ENCODE results near the gene C2orf72. TPM values are rescaled to one million over a fixed set of nuclear protein-coding genes. Genes with fewer than 3 reads are reported as not detected.

Gene C2orf72
- total and polyA plus RNA-seq, 2 of the 13 experiments (the other 11 are each of a cell fraction or from before 2014, with no cell fraction given): 147 to 203 TPM

DNA sequence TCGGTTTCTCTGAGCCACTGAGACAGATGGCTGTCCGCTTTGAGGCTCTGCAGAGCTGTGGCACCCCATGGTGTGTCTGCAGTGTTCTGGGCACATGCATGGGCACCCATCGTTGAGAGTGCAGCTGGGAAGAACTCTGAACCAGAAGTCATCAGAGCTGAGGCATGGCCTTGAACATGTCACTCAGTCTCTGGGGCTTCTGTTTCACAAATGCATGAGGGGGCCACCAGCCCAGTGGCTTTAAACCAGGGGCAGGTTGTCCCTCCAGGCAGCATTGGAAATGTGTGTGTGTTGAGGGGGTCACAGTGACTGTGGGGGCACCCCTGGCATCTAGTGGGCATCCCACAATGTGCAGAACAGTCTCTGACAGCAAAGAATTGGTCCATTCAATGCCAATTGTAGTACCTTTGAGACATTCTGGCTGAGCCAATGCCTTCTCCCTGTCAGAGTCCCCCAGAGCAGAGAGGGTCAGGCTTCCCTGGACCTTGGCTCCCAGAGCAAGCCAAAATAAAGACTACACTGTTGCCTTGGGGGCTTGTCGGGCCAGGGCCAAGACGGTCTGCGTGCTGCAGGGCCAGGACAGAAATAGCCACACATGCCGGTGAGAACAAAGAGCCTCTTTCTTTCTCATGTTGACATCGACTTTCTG lies 10.1 kb downstream of the C2orf72 start (continued):
- TF ChIP-seq ZNF557 (CRISPR knock-in tag; IDR thresholded peaks at IDR 0.05): no peak
- TF ChIP-seq, protein P1, sequence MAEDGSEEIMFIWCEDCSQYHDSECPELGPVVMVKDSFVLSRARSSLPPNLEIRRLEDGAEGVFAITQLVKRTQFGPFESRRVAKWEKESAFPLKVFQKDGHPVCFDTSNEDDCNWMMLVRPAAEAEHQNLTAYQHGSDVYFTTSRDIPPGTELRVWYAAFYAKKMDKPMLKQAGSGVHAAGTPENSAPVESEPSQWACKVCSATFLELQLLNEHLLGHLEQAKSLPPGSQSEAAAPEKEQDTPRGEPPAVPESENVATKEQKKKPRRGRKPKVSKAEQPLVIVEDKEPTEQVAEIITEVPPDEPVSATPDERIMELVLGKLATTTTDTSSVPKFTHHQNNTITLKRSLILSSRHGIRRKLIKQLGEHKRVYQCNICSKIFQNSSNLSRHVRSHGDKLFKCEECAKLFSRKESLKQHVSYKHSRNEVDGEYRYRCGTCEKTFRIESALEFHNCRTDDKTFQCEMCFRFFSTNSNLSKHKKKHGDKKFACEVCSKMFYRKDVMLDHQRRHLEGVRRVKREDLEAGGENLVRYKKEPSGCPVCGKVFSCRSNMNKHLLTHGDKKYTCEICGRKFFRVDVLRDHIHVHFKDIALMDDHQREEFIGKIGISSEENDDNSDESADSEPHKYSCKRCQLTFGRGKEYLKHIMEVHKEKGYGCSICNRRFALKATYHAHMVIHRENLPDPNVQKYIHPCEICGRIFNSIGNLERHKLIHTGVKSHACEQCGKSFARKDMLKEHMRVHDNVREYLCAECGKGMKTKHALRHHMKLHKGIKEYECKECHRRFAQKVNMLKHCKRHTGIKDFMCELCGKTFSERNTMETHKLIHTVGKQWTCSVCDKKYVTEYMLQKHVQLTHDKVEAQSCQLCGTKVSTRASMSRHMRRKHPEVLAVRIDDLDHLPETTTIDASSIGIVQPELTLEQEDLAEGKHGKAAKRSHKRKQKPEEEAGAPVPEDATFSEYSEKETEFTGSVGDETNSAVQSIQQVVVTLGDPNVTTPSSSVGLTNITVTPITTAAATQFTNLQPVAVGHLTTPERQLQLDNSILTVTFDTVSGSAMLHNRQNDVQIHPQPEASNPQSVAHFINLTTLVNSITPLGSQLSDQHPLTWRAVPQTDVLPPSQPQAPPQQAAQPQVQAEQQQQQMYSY (CRISPR knock-in tag; IDR thresholded peaks at IDR 0.05): no peak
- no peak for TF ChIP-seq SP140L (CRISPR knock-in tag; IDR thresholded peaks at IDR 0.05; ENCODE audit: borderline replicate concordance)
- no peak for TF ChIP-seq ZSCAN22 (CRISPR knock-in tag; IDR thresholded peaks at IDR 0.05)
- TF ChIP-seq HMGA1 (CRISPR knock-in tag; conservative IDR thresholded peaks at IDR 0.05): no peak
- TF ChIP-seq PAF1 (CRISPR knock-in tag; IDR thresholded peaks at IDR 0.05): no peak; the same call in none of the 2 replicates
- TF ChIP-seq SRSF1 (optimal IDR thresholded peaks at IDR 0.05; ENCODE audit: low read depth, low read length): peak; percentile 1
- TF ChIP-seq SATB2 (CRISPR knock-in tag; IDR thresholded peaks at IDR 0.05): no peak
- TF ChIP-seq, protein P2, sequence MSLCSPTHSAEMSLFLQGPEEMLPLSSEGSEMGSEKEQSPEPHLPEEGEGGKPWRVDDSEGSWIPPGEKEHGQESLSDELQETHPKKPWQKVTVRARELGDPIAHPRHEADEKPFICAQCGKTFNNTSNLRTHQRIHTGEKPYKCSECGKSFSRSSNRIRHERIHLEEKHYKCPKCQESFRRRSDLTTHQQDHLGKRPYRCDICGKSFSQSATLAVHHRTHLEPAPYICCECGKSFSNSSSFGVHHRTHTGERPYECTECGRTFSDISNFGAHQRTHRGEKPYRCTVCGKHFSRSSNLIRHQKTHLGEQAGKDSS (CRISPR knock-in tag; IDR thresholded peaks at IDR 0.05; ENCODE audit: borderline replicate concordance, low read depth): no peak
- no peak; the same call in 1 of the 2 replicates for TF ChIP-seq ZNF501 (CRISPR knock-in tag; IDR thresholded peaks at IDR 0.05)
- TF ChIP-seq, protein P3, sequence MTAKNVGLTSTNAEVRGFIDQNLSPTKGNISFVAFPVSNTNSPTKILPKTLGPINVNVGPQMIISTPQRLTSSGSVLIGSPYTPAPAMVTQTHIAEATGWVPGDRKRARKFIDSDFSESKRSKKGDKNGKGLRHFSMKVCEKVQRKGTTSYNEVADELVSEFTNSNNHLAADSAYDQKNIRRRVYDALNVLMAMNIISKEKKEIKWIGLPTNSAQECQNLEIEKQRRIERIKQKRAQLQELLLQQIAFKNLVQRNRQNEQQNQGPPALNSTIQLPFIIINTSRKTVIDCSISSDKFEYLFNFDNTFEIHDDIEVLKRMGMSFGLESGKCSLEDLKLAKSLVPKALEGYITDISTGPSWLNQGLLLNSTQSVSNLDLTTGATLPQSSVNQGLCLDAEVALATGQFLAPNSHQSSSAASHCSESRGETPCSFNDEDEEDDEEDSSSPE (CRISPR knock-in tag; IDR thresholded peaks at IDR 0.05): no peak
- TF ChIP-seq ZNF136 (CRISPR knock-in tag; IDR thresholded peaks at IDR 0.05; ENCODE audit: low read depth): no peak
- no peak for TF ChIP-seq AHR (CRISPR knock-in tag; IDR thresholded peaks at IDR 0.05)
- TF ChIP-seq ZBTB3 (CRISPR knock-in tag; IDR thresholded peaks at IDR 0.05; ENCODE audit: borderline replicate concordance, low read depth): no peak
- no peak for TF ChIP-seq NR2F2 (IDR thresholded peaks at IDR 0.05; ENCODE audit: borderline replicate concordance, low read depth)
- TF ChIP-seq FOXJ3 (CRISPR knock-in tag; IDR thresholded peaks at IDR 0.05; ENCODE audit: borderline replicate concordance): 0 out of 2 replicates have a peak, but pooled peaks have one; percentile 54
- TF ChIP-seq SNAPC2 (CRISPR knock-in tag; IDR thresholded peaks at IDR 0.05): no peak
- TF ChIP-seq, protein P4, sequence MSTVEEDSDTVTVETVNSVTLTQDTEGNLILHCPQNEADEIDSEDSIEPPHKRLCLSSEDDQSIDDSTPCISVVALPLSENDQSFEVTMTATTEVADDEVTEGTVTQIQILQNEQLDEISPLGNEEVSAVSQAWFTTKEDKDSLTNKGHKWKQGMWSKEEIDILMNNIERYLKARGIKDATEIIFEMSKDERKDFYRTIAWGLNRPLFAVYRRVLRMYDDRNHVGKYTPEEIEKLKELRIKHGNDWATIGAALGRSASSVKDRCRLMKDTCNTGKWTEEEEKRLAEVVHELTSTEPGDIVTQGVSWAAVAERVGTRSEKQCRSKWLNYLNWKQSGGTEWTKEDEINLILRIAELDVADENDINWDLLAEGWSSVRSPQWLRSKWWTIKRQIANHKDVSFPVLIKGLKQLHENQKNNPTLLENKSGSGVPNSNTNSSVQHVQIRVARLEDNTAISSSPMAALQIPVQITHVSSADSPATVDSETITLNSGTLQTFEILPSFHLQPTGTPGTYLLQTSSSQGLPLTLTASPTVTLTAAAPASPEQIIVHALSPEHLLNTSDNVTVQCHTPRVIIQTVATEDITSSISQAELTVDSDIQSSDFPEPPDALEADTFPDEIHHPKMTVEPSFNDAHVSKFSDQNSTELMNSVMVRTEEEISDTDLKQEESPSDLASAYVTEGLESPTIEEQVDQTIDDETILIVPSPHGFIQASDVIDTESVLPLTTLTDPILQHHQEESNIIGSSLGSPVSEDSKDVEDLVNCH (CRISPR knock-in tag; IDR thresholded peaks at IDR 0.05): no peak
- no peak for TF ChIP-seq ZNF850 (CRISPR knock-in tag; conservative IDR thresholded peaks at IDR 0.05)
- TF ChIP-seq, protein P5, sequence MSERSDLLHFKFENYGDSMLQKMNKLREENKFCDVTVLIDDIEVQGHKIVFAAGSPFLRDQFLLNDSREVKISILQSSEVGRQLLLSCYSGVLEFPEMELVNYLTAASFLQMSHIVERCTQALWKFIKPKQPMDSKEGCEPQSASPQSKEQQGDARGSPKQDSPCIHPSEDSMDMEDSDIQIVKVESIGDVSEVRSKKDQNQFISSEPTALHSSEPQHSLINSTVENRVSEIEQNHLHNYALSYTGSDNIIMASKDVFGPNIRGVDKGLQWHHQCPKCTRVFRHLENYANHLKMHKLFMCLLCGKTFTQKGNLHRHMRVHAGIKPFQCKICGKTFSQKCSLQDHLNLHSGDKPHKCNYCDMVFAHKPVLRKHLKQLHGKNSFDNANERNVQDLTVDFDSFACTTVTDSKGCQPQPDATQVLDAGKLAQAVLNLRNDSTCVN (CRISPR knock-in tag; IDR thresholded peaks at IDR 0.05; ENCODE audit: borderline replicate concordance): no peak
- TF ChIP-seq NFE2L1 (CRISPR knock-in tag; IDR thresholded peaks at IDR 0.05; ENCODE audit: borderline replicate concordance): no peak

Measured in HepG2 (cell line).